ENCODE measurements around the gene PNPLA3.
A peak's percentile ranks its signal among the peaks of the same experiment; 100 is the strongest.

PNPLA3 gene

GRCh38 chr22:43951391-43951790, 27.8 kb downstream of the PNPLA3 start:
- H3K9me3 Mint-ChIP-seq: no peaks in the 10 kb centered on the region
- peaks cover 11 to 14% of the 10 kb centered on the region in 2 donors for H3K27me3 Mint-ChIP-seq
- H3K36me3 Mint-ChIP-seq (ENCODE audit: insufficient read depth): peaks cover 16% of the 10 kb centered on the region
- ATAC-seq (replicated peaks): no peak
- H3K4me1 Mint-ChIP-seq (ENCODE audit: low read depth in 2 of 2): peaks cover 19 to 21% of the 10 kb centered on the region in 2 donors
- no peak overlapping the region for H3K27ac Mint-ChIP-seq
- DNase-seq: no peak
- H3K4me3 Mint-ChIP-seq: no peak overlapping the region

- Mint-ChIP-seq H3K36me3 (ENCODE audit: insufficient read depth) (peaks cover 16% of the 10 kb centered on the region), H3K27me3 (peaks cover 11 to 14% of the 10 kb centered on the region in 2 donors), H3K4me1 (ENCODE audit: low read depth in 2 of 2) (peaks cover 24 to 27% of the 10 kb centered on the region in 2 donors), H3K27ac (no peak overlapping the region), H3K9me3 (no peaks in the 10 kb centered on the region), H3K4me3 (no peak overlapping the region)
- no peak for DNase-seq
- no peak for ATAC-seq (replicated peaks)
Observed at GRCh38 chr22:43951966-43952365, 28.4 kb downstream of the PNPLA3 start.

- peaks cover 32 to 34% of the 10 kb centered on the region in 2 donors for H3K4me1 Mint-ChIP-seq (ENCODE audit: low read depth in 2 of 2)
- H3K36me3 Mint-ChIP-seq (ENCODE audit: insufficient read depth): peaks cover 12% of the 10 kb centered on the region
- DNase-seq: no peak
- ATAC-seq (replicated peaks): no peak
- H3K4me3 Mint-ChIP-seq: peak overlapping the region; percentile 90 to 95
- no peaks in the 10 kb centered on the region for H3K9me3 Mint-ChIP-seq
- peaks cover 11 to 14% of the 10 kb centered on the region in 2 donors for H3K27me3 Mint-ChIP-seq
- peak overlapping the region; percentile 95 to 96 for H3K27ac Mint-ChIP-seq
Observed at GRCh38 chr22:43953988-43954785, 30.6 kb downstream of the PNPLA3 start.

- Mint-ChIP-seq H3K27me3 (peaks cover 11 to 14% of the 10 kb centered on the region in 2 donors), H3K9me3 (no peaks in the 10 kb centered on the region), H3K27ac (peak within 1 kb of the TSS; percentile 95 to 96), H3K4me1 (ENCODE audit: low read depth in 2 of 2) (peaks cover 32 to 34% of the 10 kb centered on the region in 2 donors), H3K4me3 (peak within 1 kb of the TSS; percentile 90 to 95), H3K36me3 (ENCODE audit: insufficient read depth) (peaks cover 13% of the 10 kb centered on the region)
- peak; percentile 95 for ATAC-seq (replicated peaks)
- DNase-seq: peak; percentile 90 to 91 (median 91)
Observed at GRCh38 chr22:43955040-43955882, 31.7 kb downstream of the PNPLA3 start, which contains the start of gene SAMM50. Gene SAMM50, plus strand, starts transcription at chr22:43955442. Its CDS starts 136 bp downstream, at chr22:43955578.

- no peaks in the 10 kb centered on the region for H3K9me3 Mint-ChIP-seq
- DNase-seq: peak in 1 of 3 experiments; percentile 10
- ATAC-seq (replicated peaks): peak; percentile 9
- H3K27ac Mint-ChIP-seq: peak overlapping the region; percentile 95 to 96
- peaks cover 18% of the 10 kb centered on the region for H3K36me3 Mint-ChIP-seq (ENCODE audit: insufficient read depth)
- H3K4me1 Mint-ChIP-seq (ENCODE audit: low read depth in 2 of 2): peaks cover 32 to 34% of the 10 kb centered on the region in 2 donors
- H3K4me3 Mint-ChIP-seq: peak overlapping the region; percentile 90 to 95
- peaks cover 11 to 14% of the 10 kb centered on the region in 2 donors for H3K27me3 Mint-ChIP-seq
Observed at GRCh38 chr22:43955883-43956782, 32.5 kb downstream of the PNPLA3 start.

- H3K4me1 Mint-ChIP-seq (ENCODE audit: low read depth in 2 of 2): peaks cover 32 to 34% of the 10 kb centered on the region in 2 donors
- peaks cover 18% of the 10 kb centered on the region for H3K36me3 Mint-ChIP-seq (ENCODE audit: insufficient read depth)
- ATAC-seq (replicated peaks) (no peak), DNase-seq (no peak)
- peak overlapping the region; percentile 90 to 95 for H3K4me3 Mint-ChIP-seq
- H3K27me3 Mint-ChIP-seq: peaks cover 4 to 7% of the 10 kb centered on the region in 2 donors
- no peaks in the 10 kb centered on the region for H3K9me3 Mint-ChIP-seq
- no peak overlapping the region for H3K27ac Mint-ChIP-seq
Observed at GRCh38 chr22:43956805-43957463, 33.3 kb downstream of the PNPLA3 start.

- Mint-ChIP-seq H3K27me3 (no peaks in the 10 kb centered on the region), H3K9me3 (no peaks in the 10 kb centered on the region), H3K27ac (no peak overlapping the region), H3K4me1 (ENCODE audit: low read depth in 2 of 2) (peaks cover 32 to 34% of the 10 kb centered on the region in 2 donors), H3K36me3 (ENCODE audit: insufficient read depth) (peaks cover 18% of the 10 kb centered on the region), H3K4me3 (peak overlapping the region; percentile 5 to 7)
- no peak for ATAC-seq (replicated peaks)
- DNase-seq: no peak
Observed at GRCh38 chr22:43957871-43958270, 34.3 kb downstream of the PNPLA3 start.

GRCh38 chr22:43964314-43964857, 40.8 kb downstream of the PNPLA3 start:
- no peak overlapping the region for H3K27ac Mint-ChIP-seq
- no peaks in the 10 kb centered on the region for H3K9me3 Mint-ChIP-seq
- peaks cover 66% of the 10 kb centered on the region for H3K36me3 Mint-ChIP-seq (ENCODE audit: insufficient read depth)
- no peaks in the 10 kb centered on the region for H3K27me3 Mint-ChIP-seq
- ATAC-seq (replicated peaks) (no peak), DNase-seq (no peak)
- peaks cover 0 to 1% of the 10 kb centered on the region in 2 donors for H3K4me1 Mint-ChIP-seq (ENCODE audit: low read depth in 2 of 2)
- H3K4me3 Mint-ChIP-seq: no peak overlapping the region

GRCh38 chr22:43967069-43967468, 43.5 kb downstream of the PNPLA3 start:
- Mint-ChIP-seq H3K4me3 (no peak overlapping the region), H3K27me3 (no peaks in the 10 kb centered on the region), H3K4me1 (ENCODE audit: low read depth in 2 of 2) (peaks cover 0 to 4% of the 10 kb centered on the region in 2 donors), H3K36me3 (ENCODE audit: insufficient read depth) (peaks cover 76% of the 10 kb centered on the region), H3K27ac (no peak overlapping the region), H3K9me3 (no peaks in the 10 kb centered on the region)
- DNase-seq (no peak), ATAC-seq (replicated peaks) (no peak)

GRCh38 chr22:43968614-43969013, 45.0 kb downstream of the PNPLA3 start:
- Mint-ChIP-seq H3K36me3 (ENCODE audit: insufficient read depth) (peaks cover 80% of the 10 kb centered on the region), H3K27ac (no peak overlapping the region), H3K4me1 (ENCODE audit: low read depth in 2 of 2) (peaks cover 0 to 4% of the 10 kb centered on the region in 2 donors), H3K4me3 (no peak overlapping the region), H3K27me3 (no peaks in the 10 kb centered on the region), H3K9me3 (no peaks in the 10 kb centered on the region)
- ATAC-seq (replicated peaks) (no peak), DNase-seq (no peak)

- no peak overlapping the region for H3K4me3 Mint-ChIP-seq
- H3K27me3 Mint-ChIP-seq: no peaks in the 10 kb centered on the region
- ATAC-seq (replicated peaks): no peak
- H3K4me1 Mint-ChIP-seq (ENCODE audit: low read depth in 2 of 2): peaks cover 0 to 4% of the 10 kb centered on the region in 2 donors
- H3K27ac Mint-ChIP-seq: peak overlapping the region in 1 of 2 donors; percentile 18
- H3K36me3 Mint-ChIP-seq (ENCODE audit: insufficient read depth): peaks cover 80% of the 10 kb centered on the region
- no peak for DNase-seq
- no peaks in the 10 kb centered on the region for H3K9me3 Mint-ChIP-seq
Observed at GRCh38 chr22:43969021-43969878, 45.6 kb downstream of the PNPLA3 start.

Data from effector memory CD8-positive, alpha-beta T cell (primary cell).